Suprapubic skin (tissue), 4 donors: ENCODE data around the gene NHSL2.

Experiments
- EP300 ChIP-seq: sonication (generic); formaldehyde crosslinking; IDR thresholded peaks from one replicate; pipeline ENCODE4 v1.6.1; 2017; ENCODE audit warnings: antibody characterized with exemption
- POLR2A ChIP-seq, 2 donors: fragments of 450-650 bp; IDR thresholded peaks; one replicate each; pipeline ENCODE4 v1.6.1; 2017; ENCODE audit warnings: antibody characterized with exemption in 2 of 2, mild to moderate bottlenecking in 2 of 2, moderate library complexity in 2 of 2
- POLR2AphosphoS5 ChIP-seq, 3 donors: sonication (generic); formaldehyde crosslinking; IDR thresholded peaks; one replicate each; pipeline ENCODE4 v1.6.1; 2017; ENCODE audit warnings: antibody characterized with exemption in 3 of 3
- TF ChIP-seq, protein P1 (sequence below), 2 donors: fragments of 200-600 bp in 1 of 2; fragments of 450-650 bp in 1 of 2; sonication (generic) in 1 of 2; IDR thresholded peaks; one replicate each; pipeline ENCODE4 v1.5.1; 2016 to 2019; ENCODE audit warnings: antibody characterized with exemption in 2 of 2, mild to moderate bottlenecking in 1 of 2, moderate library complexity in 1 of 2

DNA sequence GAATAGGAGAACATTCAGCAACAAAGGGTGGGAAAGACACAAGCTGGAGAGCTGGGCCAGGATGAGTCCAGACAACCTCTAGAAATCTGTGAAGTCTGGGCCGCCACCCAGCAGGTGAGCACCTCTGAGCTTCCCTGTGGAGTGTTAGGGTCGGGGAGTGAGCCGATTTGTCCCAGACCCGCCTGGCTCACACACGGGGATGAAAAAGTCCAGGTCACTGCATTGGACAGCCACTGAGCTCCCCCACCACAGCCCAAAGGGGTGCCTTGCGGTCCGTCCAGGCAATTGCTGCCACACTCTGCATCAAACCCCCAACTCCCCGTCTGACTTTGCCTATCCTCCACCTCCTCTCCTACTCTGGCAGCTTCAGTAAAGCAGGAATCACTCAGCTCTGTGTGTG lies 38.7 kb downstream of the NHSL2 start:
- TF ChIP-seq, protein P1, sequence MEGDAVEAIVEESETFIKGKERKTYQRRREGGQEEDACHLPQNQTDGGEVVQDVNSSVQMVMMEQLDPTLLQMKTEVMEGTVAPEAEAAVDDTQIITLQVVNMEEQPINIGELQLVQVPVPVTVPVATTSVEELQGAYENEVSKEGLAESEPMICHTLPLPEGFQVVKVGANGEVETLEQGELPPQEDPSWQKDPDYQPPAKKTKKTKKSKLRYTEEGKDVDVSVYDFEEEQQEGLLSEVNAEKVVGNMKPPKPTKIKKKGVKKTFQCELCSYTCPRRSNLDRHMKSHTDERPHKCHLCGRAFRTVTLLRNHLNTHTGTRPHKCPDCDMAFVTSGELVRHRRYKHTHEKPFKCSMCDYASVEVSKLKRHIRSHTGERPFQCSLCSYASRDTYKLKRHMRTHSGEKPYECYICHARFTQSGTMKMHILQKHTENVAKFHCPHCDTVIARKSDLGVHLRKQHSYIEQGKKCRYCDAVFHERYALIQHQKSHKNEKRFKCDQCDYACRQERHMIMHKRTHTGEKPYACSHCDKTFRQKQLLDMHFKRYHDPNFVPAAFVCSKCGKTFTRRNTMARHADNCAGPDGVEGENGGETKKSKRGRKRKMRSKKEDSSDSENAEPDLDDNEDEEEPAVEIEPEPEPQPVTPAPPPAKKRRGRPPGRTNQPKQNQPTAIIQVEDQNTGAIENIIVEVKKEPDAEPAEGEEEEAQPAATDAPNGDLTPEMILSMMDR (IDR thresholded peaks at IDR 0.05), result no peak
- TF ChIP-seq POLR2A (IDR thresholded peaks at IDR 0.05) (no peak), POLR2AphosphoS5 (IDR thresholded peaks at IDR 0.05) (no peak), EP300 (no peak)
